ENCODE measurements around the gene WDFY1. TPM values are rescaled to one million over a fixed set of nuclear protein-coding genes. Genes with fewer than 3 reads are reported as not detected.

WDFY1 gene
- total and polyA plus RNA-seq, 9 of the 15 experiments (the other 6 are each of a cell fraction or from before 2014, with no cell fraction given) = 5.4 to 27.6 (median 17.5) TPM

- Histone ChIP-seq H3K9me3 (replicated peaks; ENCODE audit: control insufficient read depth, insufficient read depth, low read depth, low read length) (peaks cover 2% of the 10 kb centered on the region; the same call in 1 of the 2 replicates), H2AFZ (ENCODE audit: low read depth, low read length) (no peak overlapping the region), H3K36me3 (ENCODE audit: control insufficient read depth, insufficient read depth, low read length) (no peaks in the 10 kb centered on the region), H3K79me2 (ENCODE audit: control insufficient read depth, insufficient read depth, low read length) (peaks cover 11% of the 10 kb centered on the region; the same call in 1 of the 3 replicates), H4K20me1 (replicated peaks; ENCODE audit: control insufficient read depth, insufficient read depth, low read length) (0 out of 2 replicates have a peak, but pooled peaks cover 5% of the 10 kb centered on the region), H3K27ac (ENCODE audit: extremely low read depth, low read depth, low read length) (no peak overlapping the region), H3K9me1 (ENCODE audit: control insufficient read depth, insufficient read depth, low read length) (no peaks in the 10 kb centered on the region), H3K4me3 (no peak overlapping the region), H3K4me2 (ENCODE audit: insufficient read depth, low read length) (no peak overlapping the region), H3K4me1 (replicated peaks in 1 of 2; ENCODE audit: control insufficient read depth in 2 of 2, insufficient read depth in 2 of 2, low read length in 2 of 2) (peaks cover 0 to 4% of the 10 kb centered on the region in 2 experiments; a peak in 4 of 5 replicates), H3K9ac (ENCODE audit: insufficient read depth in 1 of 2, low read depth in 2 of 2, low read length in 2 of 2) (no peak overlapping the region), H3K27me3 (ENCODE audit: control insufficient read depth in 2 of 2, insufficient read depth in 2 of 2, low read length in 2 of 2) (no peaks in the 10 kb centered on the region)
- DNase-seq (ENCODE audit: extremely low read depth in 1 of 4, low spot score in 3 of 4) (no peak), ATAC-seq (no peak), FAIRE-seq (no peak)
- intact Hi-C loops (cut with micrococcal nuclease) = no loop called here
- POLR2A ChIA-PET = no interaction called here
- 69% methylated on average over 5 of the region's 6 CpGs for WGBS (ENCODE audit: insufficient coverage, low coverage, missing lambda C conversion rate)
- CTCF ChIA-PET (ENCODE audit: low intra/inter-chr PET ratio) = no interaction called here
- BruUV-seq (replicated peaks) = no TSS peak
- in situ Hi-C loops (cut with MboI) = no loop called here
- TF ChIP-seq ZNF133 (CRISPR knock-in tag; IDR thresholded peaks at IDR 0.05) (no peak), NKRF (IDR thresholded peaks at IDR 0.05; ENCODE audit: borderline replicate concordance) (no peak), LARP7 (IDR thresholded peaks at IDR 0.05) (no peak), SNRNP70 (optimal IDR thresholded peaks at IDR 0.05; ENCODE audit: low read depth, low read length) (no peak), ZNF780A (CRISPR knock-in tag; IDR thresholded peaks at IDR 0.05) (no peak), FOXJ3 (CRISPR knock-in tag; IDR thresholded peaks at IDR 0.05) (no peak), HMGXB4 (CRISPR knock-in tag; IDR thresholded peaks at IDR 0.05) (no peak), HDAC2 (IDR thresholded peaks at IDR 0.05) (no peak), ZNF668 (CRISPR knock-in tag; IDR thresholded peaks at IDR 0.05) (no peak), TAL1 (IDR thresholded peaks at IDR 0.05) (no peak), SMARCA4 (IDR thresholded peaks at IDR 0.05) (no peak), ZNF134 (CRISPR knock-in tag; conservative IDR thresholded peaks at IDR 0.05) (no peak), SUPT5H (IDR thresholded peaks at IDR 0.05) (no peak)
- TF ChIP-seq, protein P1, sequence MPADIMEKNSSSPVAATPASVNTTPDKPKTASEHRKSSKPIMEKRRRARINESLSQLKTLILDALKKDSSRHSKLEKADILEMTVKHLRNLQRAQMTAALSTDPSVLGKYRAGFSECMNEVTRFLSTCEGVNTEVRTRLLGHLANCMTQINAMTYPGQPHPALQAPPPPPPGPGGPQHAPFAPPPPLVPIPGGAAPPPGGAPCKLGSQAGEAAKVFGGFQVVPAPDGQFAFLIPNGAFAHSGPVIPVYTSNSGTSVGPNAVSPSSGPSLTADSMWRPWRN (IDR thresholded peaks at IDR 0.05; ENCODE audit: low read depth) = no peak
- TF ChIP-seq, protein P2, sequence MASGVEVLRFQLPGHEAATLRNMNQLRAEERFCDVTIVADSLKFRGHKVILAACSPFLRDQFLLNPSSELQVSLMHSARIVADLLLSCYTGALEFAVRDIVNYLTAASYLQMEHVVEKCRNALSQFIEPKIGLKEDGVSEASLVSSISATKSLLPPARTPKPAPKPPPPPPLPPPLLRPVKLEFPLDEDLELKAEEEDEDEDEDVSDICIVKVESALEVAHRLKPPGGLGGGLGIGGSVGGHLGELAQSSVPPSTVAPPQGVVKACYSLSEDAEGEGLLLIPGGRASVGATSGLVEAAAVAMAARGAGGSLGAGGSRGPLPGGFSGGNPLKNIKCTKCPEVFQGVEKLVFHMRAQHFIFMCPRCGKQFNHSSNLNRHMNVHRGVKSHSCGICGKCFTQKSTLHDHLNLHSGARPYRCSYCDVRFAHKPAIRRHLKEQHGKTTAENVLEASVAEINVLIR (CRISPR knock-in tag; IDR thresholded peaks at IDR 0.05) = no peak
- TF ChIP-seq, protein P3, sequence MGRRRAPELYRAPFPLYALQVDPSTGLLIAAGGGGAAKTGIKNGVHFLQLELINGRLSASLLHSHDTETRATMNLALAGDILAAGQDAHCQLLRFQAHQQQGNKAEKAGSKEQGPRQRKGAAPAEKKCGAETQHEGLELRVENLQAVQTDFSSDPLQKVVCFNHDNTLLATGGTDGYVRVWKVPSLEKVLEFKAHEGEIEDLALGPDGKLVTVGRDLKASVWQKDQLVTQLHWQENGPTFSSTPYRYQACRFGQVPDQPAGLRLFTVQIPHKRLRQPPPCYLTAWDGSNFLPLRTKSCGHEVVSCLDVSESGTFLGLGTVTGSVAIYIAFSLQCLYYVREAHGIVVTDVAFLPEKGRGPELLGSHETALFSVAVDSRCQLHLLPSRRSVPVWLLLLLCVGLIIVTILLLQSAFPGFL (CRISPR knock-in tag; IDR thresholded peaks at IDR 0.05) = no peak
- TF ChIP-seq, protein P4, sequence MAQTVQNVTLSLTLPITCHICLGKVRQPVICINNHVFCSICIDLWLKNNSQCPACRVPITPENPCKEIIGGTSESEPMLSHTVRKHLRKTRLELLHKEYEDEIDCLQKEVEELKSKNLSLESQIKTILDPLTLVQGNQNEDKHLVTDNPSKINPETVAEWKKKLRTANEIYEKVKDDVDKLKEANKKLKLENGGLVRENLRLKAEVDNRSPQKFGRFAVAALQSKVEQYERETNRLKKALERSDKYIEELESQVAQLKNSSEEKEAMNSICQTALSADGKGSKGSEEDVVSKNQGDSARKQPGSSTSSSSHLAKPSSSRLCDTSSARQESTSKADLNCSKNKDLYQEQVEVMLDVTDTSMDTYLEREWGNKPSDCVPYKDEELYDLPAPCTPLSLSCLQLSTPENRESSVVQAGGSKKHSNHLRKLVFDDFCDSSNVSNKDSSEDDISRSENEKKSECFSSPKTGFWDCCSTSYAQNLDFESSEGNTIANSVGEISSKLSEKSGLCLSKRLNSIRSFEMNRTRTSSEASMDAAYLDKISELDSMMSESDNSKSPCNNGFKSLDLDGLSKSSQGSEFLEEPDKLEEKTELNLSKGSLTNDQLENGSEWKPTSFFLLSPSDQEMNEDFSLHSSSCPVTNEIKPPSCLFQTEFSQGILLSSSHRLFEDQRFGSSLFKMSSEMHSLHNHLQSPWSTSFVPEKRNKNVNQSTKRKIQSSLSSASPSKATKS (CRISPR knock-in tag; IDR thresholded peaks at IDR 0.05) = no peak
Observed at GRCh38 chr2:223934870-223935269, 10.3 kb downstream of the WDFY1 start.

Data from K562 (cell line).